GM21526 (cell line): ENCODE results near the gene DNAAF2.
"Not testable (repeated sequence)": the region's sequence is repeated elsewhere in the genome, so short reads cannot be mapped to it uniquely, and the experiment has no call there.

Experiments
- ATAC-seq: cut with Tn5 transposase; IDR thresholded peaks from one replicate; pipeline ENCODE4 v1.9.1; 2021; ENCODE audit warnings: moderate library complexity; ENCODE audit not compliant: unreplicated experiment, low FRiP score

Gene DNAAF2

DNA sequence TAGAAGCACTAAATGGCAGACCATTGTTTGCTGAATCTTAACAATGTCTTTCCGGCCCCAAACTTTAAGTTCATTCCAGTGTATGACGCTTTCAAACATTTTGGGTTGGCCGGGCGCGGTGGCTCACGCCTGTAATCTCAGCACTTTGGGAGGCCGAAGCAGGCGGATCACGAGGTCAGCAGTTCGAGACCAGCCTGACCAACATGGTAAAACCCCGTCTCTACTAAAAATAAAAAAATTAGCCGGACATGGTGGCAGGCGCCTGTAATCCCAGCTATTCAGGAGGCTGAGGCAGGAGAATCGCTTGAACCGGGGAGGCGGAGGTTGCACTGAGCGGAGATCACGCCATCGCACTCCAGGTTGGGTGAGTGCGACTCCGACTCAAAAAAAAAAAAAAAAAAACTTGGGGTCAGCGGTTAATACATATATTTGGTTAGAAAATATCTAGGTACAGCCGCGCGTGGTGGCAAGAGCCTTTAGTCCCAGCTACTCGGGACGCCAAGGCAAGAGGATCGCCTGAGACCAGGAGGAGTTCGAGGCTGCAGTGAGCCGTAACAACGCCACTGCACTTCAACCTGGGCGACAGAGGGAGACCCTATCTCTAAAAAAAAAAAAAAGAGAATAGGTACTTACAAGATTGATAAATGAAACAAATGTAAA is 49.9 kb downstream of the DNAAF2 start:
- not testable (repeated sequence) for ATAC-seq

DNA sequence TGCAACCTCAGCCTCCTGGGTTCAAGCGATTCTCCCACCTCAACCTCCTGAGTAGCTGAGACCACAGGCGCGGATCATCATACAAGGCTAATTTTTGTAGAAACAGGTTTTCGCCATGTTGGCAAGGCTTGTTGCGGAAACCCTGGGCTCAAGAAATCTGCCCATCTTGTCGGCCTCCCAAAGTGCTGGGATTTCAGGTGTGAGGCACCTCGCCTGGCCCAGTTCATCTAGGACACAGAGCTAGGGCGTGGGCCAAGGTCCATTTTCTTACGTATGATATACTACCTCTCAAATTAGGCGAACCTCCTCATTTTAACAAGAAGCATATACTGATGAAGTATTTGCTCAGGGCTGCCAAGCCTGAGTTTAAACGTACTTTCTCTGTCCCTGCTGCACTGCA is 51.0 kb downstream of the DNAAF2 start:
- ATAC-seq = no peak

DNA sequence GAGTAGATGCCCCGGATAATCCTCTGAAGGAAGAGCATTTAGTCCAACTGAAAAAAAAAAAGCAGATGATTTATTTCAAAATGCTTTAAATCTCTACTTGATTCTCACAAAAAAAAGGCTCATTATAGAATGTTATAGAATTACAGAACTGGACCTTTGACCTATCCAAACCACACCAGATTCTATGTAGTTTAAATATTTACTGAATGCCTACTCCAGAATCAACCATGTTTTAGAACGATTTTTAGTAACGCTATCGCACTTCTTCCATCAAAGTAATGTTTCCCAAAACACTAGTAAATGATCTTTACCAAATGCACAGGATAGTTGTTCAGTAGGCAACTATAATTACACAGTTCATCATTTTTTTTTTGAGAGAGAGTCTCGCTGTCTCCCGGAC is 51.4 kb downstream of the DNAAF2 start:
- ATAC-seq = no peak

DNA sequence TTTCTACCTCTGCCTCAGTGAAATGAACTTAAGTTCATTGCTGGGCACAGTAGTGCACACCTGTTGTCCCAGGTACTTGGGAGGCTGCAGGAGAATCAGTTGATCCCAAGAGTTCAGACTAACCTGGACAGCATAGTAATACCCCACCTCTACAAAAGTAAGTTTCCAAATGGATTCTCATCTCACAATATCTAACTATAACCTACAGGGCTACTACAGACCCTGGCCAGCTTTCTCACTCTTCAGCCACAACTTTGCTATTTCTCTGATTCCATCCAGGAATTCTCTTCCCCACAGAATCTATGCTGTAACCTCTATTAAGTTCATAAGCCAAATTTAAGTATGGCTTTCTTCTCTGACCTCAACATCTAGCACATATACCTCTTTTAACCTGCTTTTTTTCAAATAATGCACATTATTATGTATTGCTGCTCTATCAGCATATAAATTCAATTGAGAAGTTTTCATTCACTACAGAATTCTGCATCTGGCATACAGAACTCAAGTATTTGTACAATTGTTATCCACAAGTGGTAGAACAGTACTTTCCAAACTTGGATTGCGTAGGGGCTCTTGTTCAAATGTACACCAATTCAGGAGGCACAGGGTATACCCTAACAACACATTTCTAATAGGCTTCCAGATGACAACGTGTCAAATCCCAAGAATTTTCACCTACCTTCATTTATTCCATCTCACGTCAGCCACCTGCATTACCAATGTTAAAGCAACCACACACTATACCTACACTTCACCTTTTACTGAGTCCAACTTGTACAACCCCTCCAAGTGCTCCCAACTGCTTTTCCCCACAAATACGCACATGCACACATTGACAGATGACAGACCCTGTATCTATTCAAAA is 52.7 kb downstream of the DNAAF2 start:
- no peak for ATAC-seq

DNA sequence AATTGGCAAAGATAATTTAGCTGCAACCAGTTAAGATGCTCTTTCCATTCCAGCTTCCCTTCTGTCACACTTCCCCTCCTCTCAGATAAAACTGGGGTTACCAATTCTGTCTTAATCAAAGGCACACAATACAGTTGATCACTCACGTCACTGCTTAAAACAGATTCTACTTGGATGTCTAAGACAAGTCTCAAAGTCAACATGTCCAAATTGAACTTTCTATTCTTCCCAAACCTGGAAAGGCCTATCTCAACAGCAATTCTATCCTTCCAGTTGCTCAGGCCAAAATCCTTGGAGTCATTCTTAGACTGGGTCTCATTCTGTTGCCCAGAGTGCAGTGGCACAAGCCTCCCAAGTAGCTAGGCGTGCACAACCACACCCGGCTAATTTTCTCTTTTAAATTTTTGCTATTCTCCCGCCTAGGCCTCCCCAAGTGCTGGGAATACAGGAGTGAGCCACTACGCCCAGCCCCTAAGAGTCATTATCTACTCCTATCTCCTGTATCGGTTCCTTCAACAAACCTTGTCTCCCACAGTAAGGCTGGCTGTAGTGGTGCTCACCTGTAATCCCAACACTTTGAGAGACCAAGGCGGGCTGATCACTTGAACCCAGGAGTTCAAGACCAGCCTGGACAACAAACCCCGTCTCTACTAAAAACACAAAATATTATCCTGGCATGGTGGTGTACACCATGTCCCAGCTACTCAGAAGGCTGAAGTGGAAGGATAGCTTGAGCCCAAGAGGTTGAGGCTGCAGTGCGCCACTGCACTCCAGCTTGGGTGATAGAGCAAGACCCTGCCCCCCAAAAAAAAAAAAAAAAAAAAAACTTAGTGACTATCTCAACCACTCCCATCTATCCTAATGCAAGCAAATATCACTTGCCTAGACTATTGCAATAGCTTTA is 53.6 kb downstream of the DNAAF2 start:
- no peak for ATAC-seq

DNA sequence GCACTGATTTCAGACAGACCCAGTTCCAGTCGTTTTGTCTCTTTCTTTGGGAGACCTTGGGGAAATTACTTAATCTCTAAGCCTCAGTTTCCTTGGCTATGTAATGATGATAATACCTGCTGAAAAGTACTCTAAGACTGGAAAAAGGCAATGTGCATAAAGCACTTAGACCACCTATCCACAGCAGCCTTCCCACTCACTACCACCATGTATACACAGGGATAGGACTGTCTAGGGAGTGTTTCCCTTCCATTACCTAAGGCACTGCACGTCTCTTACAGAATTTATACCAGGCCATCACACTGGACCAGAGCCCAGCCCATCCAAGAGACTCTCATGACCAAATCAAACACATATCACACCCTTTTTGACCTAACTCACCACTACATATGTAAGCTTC is 55.2 kb downstream of the DNAAF2 start:
- ATAC-seq = no peak

DNA sequence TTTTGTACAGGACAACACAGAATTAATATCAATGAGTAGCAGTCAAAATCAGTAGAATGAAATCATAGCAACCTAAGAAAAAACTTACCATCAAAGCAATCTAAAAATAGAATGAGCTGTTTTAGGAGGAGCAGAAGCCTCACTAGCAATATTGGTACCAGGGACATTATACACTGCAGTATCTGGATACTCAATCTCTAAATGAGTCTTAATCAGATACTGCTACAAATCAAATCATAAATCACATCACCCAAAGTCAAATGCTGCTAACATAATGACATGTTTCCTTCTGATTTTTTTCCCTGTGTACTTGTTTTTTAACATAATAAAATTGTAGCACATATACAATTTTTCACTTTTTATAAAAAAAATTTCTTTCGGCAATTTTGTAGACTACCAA is 56.9 kb downstream of the DNAAF2 start:
- no peak for ATAC-seq
